NCI-H2107 (cell line): ENCODE results near the gene OR5H1.
"Not testable (repeated sequence)": the region's sequence is repeated elsewhere in the genome, so short reads cannot be mapped to it uniquely, and the experiment has no call there.

Source experiments
- DNase-seq: peaks from one replicate; lab custom pipeline; 2025; lab: John Stamatoyannopoulos, UW

The OR5H1 gene

DNA sequence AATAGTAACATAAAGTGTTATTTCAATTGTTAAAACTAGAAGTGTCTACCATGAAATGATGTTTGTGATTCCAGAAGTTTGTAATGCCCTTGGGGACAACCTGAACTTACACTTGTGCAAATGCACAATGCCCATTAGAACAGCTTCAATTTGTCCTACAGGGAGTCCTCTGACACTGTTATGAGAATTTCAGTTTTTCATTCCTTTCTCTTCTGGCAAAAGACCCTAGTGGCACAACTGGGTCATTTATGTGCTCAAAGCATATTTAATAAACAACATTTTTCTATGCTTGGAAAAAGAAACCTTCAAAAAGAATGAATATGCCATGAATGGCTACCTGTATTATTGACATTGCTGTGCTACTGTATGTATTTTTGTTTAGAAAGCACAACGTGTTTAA lies at the start of gene OR5H1:
Gene OR5H1, plus strand, starts transcription at position 301 of the 400 bp plus-strand sequence. CDS start 1,977 bp downstream, outside the sequence.
- no peak for DNase-seq

DNA sequence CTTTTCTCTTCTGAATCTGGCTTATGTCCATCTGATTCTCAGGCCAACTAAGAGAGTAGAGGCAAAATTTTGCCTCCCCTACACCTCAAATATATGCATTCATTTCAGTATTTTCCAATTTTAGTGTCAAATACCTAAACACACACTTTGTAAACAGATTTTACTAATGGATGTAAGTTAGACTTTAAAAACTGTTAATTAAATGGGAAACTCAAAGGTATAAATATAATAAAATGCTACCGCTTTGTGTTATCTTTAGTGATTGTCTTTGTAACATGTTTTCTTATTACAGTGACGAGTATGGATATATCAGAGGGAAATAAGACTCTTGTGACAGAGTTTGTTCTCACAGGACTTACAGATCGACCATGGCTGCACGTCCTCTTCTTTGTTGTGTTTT lies 43.6 kb upstream of the OR5H1 start, which contains the start of gene OR5AC2:
Gene OR5AC2, plus strand, starts transcription at position 301 of the 400 bp plus-strand sequence. Its CDS starts 0 bp downstream, at position 301.
- no peak for DNase-seq

DNA sequence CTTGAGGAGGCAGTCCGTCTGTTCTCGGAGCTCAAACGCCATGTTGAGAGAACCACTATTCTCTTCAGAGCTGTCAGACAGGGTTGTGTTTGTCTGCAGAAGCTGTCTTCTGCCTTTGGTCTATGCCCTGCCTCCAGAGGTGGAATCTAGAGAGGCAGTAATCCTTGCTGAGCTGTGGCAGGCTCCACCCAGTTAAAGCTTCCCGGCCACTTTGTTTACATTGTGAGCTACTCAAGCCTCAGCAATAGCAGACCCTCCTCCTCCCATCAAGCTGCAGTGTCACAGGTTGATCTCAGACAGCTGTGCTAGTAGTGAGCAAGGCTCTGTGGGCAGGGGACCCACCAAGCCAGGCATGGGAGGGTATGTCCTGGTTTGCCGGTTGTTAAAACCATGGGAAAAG lies 34.6 kb upstream of the OR5H1 start:
- DNase-seq = no peak

DNA sequence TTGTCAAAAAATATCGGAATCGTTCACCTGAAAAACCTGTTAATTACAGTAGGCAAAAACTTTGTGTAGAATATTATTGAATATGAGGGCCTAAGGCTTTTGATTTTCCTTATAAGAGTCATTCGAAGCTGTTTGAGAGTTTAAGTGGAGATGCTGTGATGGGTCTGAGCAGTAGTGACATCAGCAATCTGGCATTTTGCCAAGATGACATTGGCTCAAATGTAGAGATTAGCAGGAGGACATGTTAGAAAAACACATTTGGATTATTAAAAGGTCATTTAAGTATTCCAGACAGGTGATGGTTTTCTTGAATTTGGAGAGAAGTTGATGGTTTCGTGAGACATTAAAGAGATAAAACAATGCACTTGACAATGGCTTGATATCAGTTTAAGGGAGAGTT lies 30.7 kb upstream of the OR5H1 start:
- DNase-seq = no peak

DNA sequence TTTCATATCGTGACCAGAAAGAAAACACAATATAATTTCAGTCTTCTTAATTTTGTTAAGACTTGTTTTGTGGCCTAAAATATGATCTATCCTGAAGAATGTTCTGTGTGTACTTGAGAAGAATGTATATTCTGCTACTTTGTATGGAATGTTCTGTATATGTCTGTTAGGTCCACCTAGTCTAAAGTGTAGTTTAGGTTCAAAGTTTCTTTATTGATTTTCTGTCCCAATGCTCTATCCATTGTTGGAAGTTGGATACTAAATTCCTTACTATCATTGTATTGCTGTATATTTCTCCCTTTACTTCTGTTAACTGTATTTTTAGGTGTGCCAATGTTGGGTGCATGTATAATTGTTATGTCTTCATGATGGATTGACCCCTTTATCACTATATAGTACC lies 22.4 kb upstream of the OR5H1 start:
- DNase-seq = no peak

DNA sequence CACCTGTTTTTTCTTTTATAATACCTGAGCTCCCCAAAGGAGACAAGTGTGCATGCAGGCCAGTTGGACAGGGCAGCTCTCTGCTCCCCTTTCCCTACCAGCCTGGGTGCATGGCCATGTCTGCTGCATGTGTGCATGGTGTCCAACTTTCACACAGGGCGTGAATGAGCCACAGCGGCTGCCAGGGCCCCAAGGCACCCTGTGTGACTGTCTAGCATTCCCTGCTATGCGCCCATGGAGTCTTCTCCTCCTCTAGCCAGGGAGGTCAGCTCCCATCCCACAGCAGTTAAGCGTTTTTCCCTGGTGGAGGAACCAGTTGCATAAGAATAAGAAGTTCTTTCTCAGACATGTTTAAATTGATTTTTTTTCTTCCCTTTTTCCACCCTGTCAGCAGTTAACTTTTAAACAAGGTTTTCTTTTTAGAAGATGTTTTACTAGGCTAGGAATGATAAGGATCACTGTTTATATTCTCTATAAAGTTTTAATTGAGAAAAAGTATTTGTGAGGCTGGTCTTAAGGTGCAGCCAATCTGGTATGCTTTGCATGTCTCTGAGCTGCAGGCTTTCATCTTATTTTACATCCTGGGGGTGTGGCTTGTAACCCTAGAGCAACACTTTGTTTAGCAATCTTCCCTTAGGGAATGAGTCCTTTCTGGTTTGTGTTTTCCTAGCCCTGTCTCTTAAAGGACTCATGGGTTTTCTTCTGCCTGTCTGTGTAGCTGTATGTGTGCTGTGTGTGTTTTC lies 20.5 kb upstream of the OR5H1 start:
- no peak for DNase-seq

DNA sequence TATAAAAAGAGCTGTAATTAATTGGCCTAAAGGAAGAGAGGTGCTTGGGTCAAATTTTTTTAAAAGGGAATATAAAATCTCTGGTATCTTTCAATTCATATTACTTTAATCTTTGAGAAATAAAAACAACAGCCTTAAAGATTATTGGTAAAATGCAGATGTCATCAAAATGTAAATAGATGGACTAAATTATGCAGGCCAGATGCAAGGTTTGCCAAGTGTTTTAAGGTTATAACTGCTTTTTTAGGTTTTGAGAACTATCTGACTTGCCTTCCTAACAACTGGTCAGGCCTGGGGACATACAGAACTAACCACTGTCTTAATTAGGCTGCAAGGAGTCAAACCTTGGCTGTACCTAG lies 20.0 kb upstream of the OR5H1 start:
- no peak for DNase-seq

DNA sequence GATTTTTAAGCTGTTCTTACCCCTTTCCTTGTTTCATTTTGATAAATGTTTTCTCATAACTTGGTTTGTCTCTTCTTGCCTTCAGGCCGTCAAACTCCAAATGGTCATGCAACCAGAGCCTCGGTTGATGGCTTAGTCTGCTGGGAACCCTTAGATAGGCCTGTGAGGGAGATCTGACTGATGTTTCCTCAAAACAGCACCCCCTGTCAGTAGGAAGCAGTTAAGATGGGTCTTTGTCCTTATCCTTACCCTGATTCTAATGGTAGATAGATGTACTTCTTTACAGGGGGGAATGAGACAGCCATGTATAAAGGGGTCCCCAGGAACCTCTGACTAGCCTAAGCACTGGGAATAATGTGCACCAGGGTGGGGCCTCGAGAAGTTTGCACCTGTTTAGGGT lies 16.3 kb upstream of the OR5H1 start:
- no peak for DNase-seq

DNA sequence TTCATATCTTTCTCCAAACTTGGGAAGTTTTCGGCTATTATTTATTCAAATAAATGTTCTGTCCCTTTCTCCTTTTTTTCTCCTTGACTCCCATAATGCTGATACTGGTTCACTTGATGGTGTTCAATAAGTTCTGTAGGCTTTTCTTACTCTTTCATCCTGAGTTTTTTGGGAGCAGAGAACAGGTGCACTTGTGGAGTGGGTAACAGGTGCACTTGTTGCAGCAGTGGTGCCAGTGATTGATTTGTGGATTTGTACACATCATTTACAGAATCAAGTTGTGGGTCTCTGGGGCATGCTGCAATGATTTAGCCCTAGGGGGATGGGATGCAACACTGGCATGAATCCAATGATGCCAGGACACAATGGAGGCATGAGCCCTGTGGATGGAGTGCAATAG lies 14.8 kb upstream of the OR5H1 start:
- DNase-seq = no peak

DNA sequence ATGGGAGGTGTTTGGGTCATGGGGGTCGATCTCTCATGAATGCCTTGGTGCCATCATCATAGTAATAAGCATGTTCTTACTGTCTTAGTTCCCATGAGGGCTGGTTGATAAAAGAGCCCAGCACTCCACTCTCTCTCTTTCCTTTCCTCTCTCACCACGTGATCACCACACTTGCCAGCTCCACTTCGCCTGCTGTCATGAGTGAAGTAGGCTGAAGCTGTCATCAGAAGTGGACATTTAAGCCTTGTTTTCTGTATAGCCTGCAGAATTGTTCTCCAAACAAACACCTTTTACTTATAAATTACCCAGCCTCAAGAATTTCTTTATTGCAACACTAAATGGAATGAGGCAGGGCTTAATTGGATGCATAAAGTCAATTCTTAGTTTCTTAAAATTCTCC lies 6.1 kb downstream of the OR5H1 start:
- DNase-seq = no peak

DNA sequence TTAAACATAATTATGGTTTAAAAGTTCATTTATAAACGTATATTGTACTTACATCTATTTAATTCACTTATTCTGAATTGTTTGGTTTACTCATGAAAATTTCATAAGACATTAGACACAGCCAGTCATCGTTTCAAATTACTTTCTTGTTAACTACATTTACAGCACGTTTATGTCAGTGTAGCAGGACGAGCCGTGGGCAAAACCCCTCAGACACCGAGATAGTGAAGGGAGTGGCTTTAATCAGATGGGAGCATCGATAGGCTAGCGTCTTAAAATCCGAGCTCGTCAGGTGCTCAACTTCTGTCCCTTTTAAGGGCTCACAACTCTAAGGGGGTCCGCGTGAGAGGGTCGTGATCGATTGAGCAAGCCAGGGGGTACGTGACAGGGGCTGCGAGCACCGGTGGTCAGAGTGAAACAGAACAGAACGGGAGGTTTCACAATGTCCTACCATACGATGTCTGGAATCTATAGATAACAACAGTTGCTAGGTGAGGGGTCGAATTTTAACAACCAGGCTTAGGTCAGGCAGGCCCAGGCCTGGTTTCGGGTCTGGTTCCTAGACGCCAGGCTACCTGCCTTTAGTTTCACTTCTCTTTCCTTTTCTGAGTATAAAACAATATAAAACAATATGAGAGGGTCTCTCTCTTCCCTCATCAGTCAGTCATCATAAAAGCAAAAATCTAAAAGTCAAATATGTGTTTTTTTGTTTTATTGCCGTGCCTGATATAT lies 7.5 kb downstream of the OR5H1 start:
- DNase-seq = not testable (repeated sequence)

DNA sequence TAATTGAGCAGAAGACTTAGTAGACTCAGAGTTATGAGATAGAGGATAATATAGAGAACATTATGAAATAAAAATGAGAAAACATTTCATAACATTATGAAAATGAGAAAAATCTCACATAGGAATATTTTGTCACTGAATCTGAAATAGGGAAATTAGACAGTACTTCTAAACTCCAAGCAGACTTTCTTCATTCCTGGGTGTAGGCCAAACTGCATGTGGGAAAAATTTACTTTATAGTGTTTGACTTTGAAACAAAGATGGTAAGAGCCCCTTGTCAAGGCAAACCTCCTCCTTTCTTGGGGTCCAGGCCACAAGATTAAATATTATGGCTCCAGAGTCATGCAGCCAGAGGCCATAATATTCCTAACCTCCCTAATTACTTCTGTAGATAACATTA lies 10.0 kb downstream of the OR5H1 start:
- no peak for DNase-seq

DNA sequence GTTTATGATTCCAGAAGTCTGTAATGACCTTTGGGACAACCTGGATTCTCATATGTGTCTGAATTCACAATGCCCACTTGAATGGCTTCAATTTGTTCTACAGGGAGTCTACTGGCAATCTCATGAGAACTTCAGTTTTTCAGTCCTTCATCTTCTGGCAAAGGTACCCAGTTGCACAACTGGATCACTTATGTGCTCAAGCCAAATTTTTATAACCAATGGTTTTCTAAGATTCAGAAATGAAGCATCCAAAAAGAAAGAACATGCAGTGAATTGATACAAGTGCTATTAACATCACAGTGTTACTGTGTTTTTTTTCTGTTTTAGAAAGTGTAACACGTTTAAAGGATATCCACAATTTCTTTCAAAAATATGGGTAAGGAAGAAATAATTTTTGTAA lies 16.7 kb downstream of the OR5H1 start, which contains the start of gene OR5H14:
Gene OR5H14, plus strand, starts transcription at position 301 of the 400 bp plus-strand sequence. CDS start 1,907 bp downstream, outside the sequence.
- no peak for DNase-seq

DNA sequence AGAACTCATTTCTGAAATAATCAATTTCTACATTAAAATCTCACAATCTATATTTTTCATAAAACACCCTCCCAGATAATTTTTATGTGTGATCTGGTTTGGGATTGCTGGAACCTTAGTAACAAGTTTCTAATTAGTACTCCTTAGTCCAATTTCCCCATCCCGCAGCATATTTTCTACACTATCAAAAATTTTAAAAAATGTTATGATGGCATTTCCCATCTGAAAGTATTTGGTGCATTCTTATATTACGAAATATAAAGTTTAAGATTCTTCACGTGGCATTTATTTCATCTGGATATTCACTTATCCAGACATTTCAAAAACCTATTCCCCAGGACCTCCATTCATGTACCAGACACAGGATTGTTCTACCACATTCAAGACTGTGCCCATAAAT lies 18.2 kb downstream of the OR5H1 start:
- DNase-seq = no peak

DNA sequence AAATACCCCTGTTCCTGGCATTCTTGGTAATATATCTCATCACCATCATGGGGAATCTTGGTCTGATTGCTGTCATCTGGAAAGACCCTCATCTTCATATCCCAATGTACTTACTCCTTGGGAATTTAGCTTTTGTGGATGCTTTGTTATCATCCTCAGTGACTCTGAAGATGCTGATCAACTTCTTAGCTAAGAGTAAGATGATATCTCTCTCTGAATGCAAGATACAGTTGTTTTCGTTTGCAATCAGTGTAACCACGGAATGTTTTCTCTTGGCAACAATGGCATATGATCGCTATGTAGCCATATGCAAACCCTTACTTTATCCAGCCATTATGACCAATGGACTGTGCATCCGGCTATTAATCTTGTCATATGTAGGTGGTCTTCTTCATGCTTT lies 18.9 kb downstream of the OR5H1 start:
- not testable (repeated sequence) for DNase-seq

DNA sequence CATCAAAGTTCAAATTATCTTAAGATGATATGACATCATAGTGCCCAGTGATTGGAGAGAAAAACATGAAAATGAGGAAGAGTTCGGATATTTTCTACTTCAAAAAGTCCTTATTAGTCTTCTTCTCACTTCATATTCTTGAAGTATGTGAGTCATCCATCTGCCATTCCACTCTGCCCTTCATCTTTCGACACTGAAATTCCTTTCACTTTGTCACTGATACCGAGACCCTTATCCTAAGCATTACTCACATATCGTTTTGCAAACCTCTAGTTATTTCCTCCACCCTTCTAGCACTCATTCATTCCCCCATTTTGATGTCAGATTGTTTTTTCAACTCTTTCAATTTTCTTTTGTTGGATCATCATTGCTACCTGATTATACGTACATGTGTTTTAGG lies 20.7 kb downstream of the OR5H1 start:
- no peak for DNase-seq

DNA sequence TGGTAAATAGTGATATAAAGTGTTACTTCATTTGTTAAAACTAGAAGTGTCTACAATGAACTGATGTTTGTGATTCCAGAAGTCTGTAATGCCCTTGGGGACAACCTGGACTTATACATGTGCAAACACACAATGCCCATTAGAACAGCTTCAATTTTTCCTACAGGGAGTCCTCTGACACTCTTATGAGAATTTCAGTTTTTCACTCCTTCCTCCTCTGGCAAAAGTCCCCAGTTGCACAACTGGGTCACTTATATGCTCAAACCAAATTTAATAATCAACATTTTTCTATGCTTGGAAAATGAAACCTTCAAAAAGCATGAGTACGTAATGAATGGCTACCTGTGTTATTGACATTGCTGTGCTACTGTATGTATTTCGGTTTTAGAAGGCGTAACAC lies 35.9 kb downstream of the OR5H1 start, which contains the start of gene OR5H15:
Gene OR5H15, plus strand, starts transcription at position 301 of the 400 bp plus-strand sequence. CDS start 2,004 bp downstream, outside the sequence.
- DNase-seq = no peak

DNA sequence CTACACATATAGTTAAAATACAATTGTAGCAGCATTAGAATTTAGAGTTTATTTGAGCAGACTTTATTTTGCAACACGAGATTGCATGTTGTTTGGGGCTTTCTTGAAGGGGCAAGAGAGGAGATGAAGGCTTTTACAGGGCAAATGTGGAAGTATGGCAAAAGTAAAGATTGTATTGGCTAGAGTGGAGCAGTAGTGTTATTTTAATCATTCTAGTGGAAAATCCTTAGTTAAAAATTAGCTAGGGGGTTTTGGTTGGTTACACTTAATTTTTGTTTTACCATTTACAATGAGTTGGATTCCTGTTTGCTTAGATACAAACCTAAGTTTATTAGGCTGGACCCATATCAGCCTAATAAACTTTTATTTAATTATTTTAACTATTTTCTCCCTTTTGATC lies 40.5 kb downstream of the OR5H1 start:
- DNase-seq = no peak

DNA sequence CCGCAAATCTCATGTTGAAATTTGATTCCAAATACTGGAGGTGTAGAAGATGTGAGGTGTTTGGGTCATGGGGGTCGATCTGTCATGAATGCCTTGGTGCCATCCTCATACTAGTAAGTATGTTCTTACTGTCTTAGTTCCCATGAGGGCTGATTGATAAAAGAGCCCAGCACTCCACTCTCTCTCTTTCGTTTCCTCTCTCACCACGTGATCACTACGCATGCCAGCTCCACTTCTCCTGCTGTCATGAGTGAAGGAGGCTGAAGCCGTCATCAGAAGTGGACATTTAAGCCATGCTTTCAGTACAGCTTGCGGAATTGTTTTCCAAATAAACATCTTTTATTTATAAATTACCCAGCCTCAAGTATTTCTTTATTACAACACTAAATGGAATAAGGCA lies 42.1 kb downstream of the OR5H1 start:
- peak; percentile 1 for DNase-seq

DNA sequence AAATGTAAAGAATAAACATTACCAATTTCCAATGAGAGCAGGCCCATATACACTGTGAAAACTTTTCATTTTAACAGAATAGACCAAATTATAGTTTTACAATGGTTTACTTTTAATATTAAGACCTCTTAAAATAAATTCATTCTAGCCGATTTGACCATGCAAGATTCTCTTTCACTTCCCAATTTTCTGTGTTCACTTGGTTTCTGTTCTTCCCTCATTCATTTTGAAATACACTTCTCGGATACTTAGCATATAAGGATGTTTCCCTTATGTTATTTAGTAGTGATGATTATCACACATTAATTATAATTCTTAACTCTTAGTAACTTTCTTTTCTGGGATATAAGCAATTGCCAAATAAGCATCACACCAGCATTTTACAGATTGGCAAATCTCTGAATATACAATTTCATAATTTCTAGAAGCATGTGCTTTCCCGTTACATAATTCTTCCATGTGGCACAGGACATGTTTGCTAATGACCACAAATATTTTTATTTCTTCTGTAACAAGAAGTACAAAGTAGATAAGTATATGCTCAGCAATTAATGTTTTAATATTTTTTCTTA lies 49.9 kb downstream of the OR5H1 start:
- DNase-seq = no peak

DNA sequence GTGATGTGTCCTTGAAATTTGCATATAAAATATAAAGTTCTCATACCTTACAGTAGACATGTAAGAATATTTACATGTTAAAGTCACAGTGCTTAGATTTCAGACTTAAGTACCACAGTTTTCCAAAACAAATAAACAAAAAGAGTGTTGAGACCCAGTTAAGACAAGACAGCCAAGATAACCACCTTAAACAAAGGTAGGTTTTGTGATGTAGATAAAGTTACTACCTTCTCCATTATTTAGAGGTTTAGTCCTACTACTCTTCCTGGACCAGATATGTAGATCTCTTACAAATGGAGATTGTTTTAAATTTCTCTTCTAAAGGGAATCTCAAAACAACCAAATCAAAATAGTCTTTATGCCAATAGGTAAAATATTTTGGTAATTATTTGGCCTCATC lies 51.7 kb downstream of the OR5H1 start:
- DNase-seq = no peak

DNA sequence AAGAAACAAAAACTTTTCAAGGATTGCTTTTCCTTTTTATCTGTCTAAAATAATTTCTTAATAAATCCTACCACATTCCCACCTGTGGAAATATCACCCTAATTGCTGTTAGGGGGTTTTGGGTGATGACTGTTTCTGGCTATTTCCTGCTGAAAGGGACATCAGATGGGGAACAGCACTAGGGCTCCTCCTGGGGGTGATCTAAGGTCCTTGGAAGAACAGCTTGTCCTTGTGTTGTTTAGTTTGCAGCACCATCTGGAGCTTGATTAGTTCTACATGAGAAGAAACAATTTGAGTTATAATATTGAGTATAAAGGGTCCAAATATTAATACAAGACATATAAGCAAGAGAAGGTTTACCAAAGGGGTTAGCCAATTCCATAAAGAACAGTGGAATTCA lies 54.7 kb downstream of the OR5H1 start:
- no peak for DNase-seq
